ENCODE results near the gene OR2L8. TPM values are rescaled to one million over a fixed set of nuclear protein-coding genes. Genes with fewer than 3 reads are reported as not detected.

Gene OR2L8
- polyA plus RNA-seq, 1 experiment: not detected

GRCh38 chr1:247966532-247967204 lies 18.0 kb downstream of the OR2L8 start:
- no peak overlapping the region for H3K4me3 ChIP-seq (ENCODE audit: low read depth, low read length)
- H3K27ac ChIP-seq (ENCODE audit: low read depth, low read length): no peak overlapping the region
- DNase-seq (ENCODE audit: low read depth, low spot score): no peak
- H3K27me3 ChIP-seq (ENCODE audit: control insufficient read depth, insufficient read depth, low read length): no peaks in the 10 kb centered on the region
- TF ChIP-seq CTCF (IDR thresholded peaks at IDR 0.05; ENCODE audit: low read depth, low read length): no peak
- peaks cover 17% of the 10 kb centered on the region for H3K9me3 ChIP-seq (ENCODE audit: control insufficient read depth, insufficient read depth, low read length)
- CTCF ChIA-PET: no interaction called here
- POLR2A ChIA-PET: no interaction called here

GRCh38 chr1:247992986-247993385 lies 44.3 kb downstream of the OR2L8 start:
- no peak overlapping the region for H3K27ac ChIP-seq (ENCODE audit: low read depth, low read length)
- ChIA-PET CTCF (no interaction called here), POLR2A (no interaction called here)
- no peak for DNase-seq (ENCODE audit: low read depth, low spot score)
- TF ChIP-seq CTCF (IDR thresholded peaks at IDR 0.05; ENCODE audit: low read depth, low read length): no peak
- peaks cover 13% of the 10 kb centered on the region for H3K9me3 ChIP-seq (ENCODE audit: control insufficient read depth, insufficient read depth, low read length)
- no peaks in the 10 kb centered on the region for H3K27me3 ChIP-seq (ENCODE audit: control insufficient read depth, insufficient read depth, low read length)
- H3K4me3 ChIP-seq (ENCODE audit: low read depth, low read length): no peak overlapping the region

- Histone ChIP-seq H3K4me3 (ENCODE audit: low read depth, low read length) (no peak overlapping the region), H3K27ac (ENCODE audit: low read depth, low read length) (no peak overlapping the region), H3K27me3 (ENCODE audit: control insufficient read depth, insufficient read depth, low read length) (no peaks in the 10 kb centered on the region), H3K9me3 (ENCODE audit: control insufficient read depth, insufficient read depth, low read length) (peaks cover 15% of the 10 kb centered on the region)
- ChIA-PET POLR2A (no interaction called here), CTCF (no interaction called here)
- TF ChIP-seq CTCF (IDR thresholded peaks at IDR 0.05; ENCODE audit: low read depth, low read length): no peak
- no peak for DNase-seq (ENCODE audit: low read depth, low spot score)
These were observed 50.2 kb downstream of the OR2L8 start for GRCh38 chr1:247998811-247999210.

Small RNA genes lying within 50 kb of the gene (small RNA-seq; reads per million reads assigned to genes)
- gene RF00019 (ENCODE audit: insufficient read length, low read depth): not detected

Other genes starting within 250 kb of the OR2L8 start
- gene OR6F1, start 232.2 kb upstream of the OR2L8 start, polyA plus RNA-seq (2011; rRNA removed): not detected in 2 replicates
- gene OR14K1, start 210.2 kb upstream of the OR2L8 start, polyA plus RNA-seq (2011; rRNA removed): not detected in 2 replicates
- not detected in 2 replicates for gene OR14A2, start 200.7 kb upstream of the OR2L8 start, polyA plus RNA-seq (2011; rRNA removed)
- not detected in 2 replicates for gene OR1C1, start 188.3 kb upstream of the OR2L8 start, polyA plus RNA-seq (2011; rRNA removed)
- gene OR14A16, start 124.7 kb upstream of the OR2L8 start, polyA plus RNA-seq (2011; rRNA removed): not detected in 2 replicates
- gene OR11L1, start 107.0 kb upstream of the OR2L8 start, polyA plus RNA-seq (2011; rRNA removed): not detected in 2 replicates
- gene TRIM58, start 91.7 kb upstream of the OR2L8 start, polyA plus RNA-seq (2011; rRNA removed): 0.09 and 0.10 TPM in 2 replicates
- gene OR2W3, start 53.3 kb upstream of the OR2L8 start, polyA plus RNA-seq (2011; rRNA removed): 0.10 TPM in 1 of 2 replicates, not detected in the other
- not detected in 2 replicates for gene OR2T8, start 28.6 kb upstream of the OR2L8 start, polyA plus RNA-seq (2011; rRNA removed)
- gene OR2AJ1, start 24.0 kb upstream of the OR2L8 start, polyA plus RNA-seq (2011; rRNA removed): not detected in 2 replicates
- not detected in 2 replicates for gene OR2AK2, start 16.4 kb downstream of the OR2L8 start, polyA plus RNA-seq (2011; rRNA removed)
- not detected in 2 replicates for gene OR2L5, start 64.8 kb downstream of the OR2L8 start, polyA plus RNA-seq (2011; rRNA removed)
- not detected in 2 replicates for gene OR2L2, start 81.2 kb downstream of the OR2L8 start, polyA plus RNA-seq (2011; rRNA removed)
- not detected in 2 replicates for gene OR2L3, start 98.0 kb downstream of the OR2L8 start, polyA plus RNA-seq (2011; rRNA removed)
- not detected in 2 replicates for gene OR2L13, start 146.3 kb downstream of the OR2L8 start, polyA plus RNA-seq (2011; rRNA removed)
- not detected in 2 replicates for gene OR2M5, start 196.3 kb downstream of the OR2L8 start, polyA plus RNA-seq (2011; rRNA removed)
- gene OR2M2, start 226.0 kb downstream of the OR2L8 start, polyA plus RNA-seq (2011; rRNA removed): not detected in 2 replicates
- gene OR2M3, start 248.4 kb downstream of the OR2L8 start, polyA plus RNA-seq (2011; rRNA removed): not detected in 2 replicates

Measured in AG04450 (cell line).